Left lobe of liver (tissue), 2 donors: ENCODE measurements around the gene CYB561. TPM values are rescaled to one million over a fixed set of nuclear protein-coding genes. Genes with fewer than 3 reads are reported as not detected.
A peak's percentile ranks its signal among the peaks of the same experiment; 100 is the strongest.

Source experiments
- ATAC-seq: fragments of 200-7000 bp; cut with Tn5 transposase; one replicate; pipeline ENCODE4 v1.9.1; 2020; ENCODE audit warnings: mild to moderate bottlenecking, moderate library complexity
- DNase-seq: peaks from one replicate; pipeline ENCODE4 v3.0.0-alpha.2; 2020; ENCODE audit warnings: low spot score
- total RNA-seq: library from RNA; stranded (reverse); gene quantifications from one replicate; pipeline ENCODE4 v1.2.1, GENCODE V29; 2021
- donor health status: DM: no; HTN: no; CAD: no; lungs with moderate emphysema.
- donor health status: DM: no; HTN: yes; CAD: no.

The CYB561 gene
- 22.4 TPM for total RNA-seq

DNA sequence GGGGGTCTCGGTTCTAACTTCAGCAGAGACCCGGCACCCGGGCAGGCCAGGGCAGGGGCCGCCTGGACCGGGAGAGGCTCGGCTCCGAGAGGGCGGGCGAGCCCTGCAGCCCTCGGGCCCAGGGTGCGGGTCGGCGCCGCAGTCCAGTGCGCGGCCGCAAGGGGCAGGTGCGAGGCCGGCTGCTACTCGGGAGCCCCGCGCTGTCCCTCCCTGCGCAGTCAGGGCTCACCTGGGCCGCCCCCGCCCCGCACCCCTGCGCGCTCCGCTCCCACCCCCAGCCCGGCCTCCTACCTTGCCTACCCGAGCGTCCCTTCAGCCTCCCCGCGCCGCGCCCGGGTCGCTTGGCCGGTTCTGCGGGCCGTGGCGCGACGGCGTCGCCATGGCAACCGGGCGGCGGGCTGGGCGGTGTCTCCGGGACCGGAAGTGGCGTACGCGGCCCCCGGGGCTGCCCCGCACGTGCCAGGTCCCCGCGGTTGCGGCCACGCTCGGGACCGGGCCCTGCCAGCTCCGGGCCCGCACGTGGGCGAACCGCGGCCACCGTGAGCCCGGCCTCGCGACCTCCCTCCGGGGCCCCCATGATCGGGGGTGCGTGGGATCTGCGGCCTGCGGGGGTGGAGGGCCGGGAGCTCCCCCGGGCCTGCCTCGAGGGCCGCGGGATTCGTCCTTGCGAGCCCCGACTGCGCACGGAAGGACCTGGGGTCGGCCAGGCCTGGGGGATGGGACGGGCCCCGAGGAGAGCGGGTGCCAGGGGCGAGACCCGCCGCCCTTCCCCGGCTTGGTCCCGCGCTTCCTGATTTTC lies at the start of gene CYB561:
Gene CYB561 (minus strand): TSS at position 353 of the 799 bp plus-strand sequence. CDS start 8,759 bp downstream, outside the sequence.
- ATAC-seq: peak; percentile 88

DNA sequence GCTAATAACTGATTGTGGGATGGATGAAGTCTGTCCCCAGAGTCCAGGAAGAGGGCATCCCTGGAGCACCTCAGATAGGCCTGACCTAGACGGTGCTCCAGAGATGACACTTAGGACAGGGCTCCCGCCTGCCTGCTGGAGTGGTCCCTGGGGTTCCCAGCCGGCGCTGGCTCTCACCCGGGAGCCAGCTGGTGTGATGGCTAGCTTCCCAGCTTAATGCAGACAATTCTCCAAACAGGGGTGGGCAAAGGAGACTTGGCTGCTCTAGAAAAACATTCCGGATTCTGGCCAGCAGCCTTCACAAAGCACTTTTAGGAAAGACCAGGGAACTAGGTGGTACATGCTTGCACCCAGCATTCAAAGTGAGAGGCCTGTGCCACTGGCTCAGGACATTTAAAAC lies 49.4 kb upstream of the CYB561 start:
- DNase-seq: no peak
- no peak for ATAC-seq

More for the DNA sequence above, at the start of gene CYB561:
- peak; percentile 83 for DNase-seq

DNA sequence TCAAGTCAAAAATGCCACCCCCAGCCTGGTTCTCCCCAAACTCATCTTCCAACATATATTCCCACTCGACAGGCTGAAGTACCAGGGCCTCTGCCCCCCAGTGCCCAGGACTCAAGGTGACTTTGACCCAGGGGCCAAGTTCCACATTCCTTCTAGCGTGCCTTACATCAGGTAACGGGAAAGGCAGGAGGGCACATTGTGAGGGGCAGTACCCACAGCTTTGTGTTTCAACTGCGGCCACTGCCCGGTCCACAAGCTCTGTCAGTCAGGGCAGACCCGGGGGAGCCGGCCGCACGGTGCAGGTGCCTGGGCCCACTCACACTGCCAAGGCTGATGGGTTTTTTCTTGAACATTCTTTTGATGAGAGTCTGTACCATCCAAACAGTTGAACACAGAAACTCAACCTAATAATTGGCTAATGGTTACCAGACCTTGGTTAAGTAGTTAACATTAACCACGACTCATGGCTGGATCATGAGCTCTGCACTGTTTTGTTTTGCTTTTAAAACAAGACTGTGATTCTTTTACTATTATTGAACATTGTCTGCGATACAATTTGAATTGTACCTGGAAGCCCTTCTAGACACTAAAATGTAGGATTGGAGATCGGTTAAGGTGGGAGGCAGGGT lies 48.3 kb upstream of the CYB561 start:
- ATAC-seq: no peak
- DNase-seq: no peak

- ATAC-seq: no peak
- no peak for DNase-seq
These were observed 47.3 kb upstream of the CYB561 start for GRCh38 chr17:63493411-63493810.

DNA sequence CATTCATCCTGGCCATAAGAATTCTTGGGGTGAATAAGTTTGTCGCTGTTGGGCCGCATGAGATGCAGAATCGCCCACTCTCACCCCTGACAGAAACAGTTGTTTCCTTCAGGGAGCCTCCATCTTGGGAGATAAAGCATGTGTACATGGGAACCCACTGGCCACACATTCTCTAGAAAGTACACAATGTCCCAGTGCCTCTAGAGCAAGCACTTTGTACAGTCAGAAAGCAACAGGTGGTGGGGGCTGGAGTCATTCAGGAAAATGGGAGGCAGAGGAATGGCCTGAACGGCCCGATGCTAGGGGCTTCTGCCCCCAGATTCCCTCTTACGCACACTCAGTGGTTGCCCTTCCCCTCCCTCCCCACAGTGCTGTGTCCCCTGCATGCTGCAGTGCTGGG lies 46.8 kb upstream of the CYB561 start:
- no peak for ATAC-seq
- no peak for DNase-seq

GRCh38 chr17:63491977-63492618 lies 46.0 kb upstream of the CYB561 start:
- DNase-seq: no peak
- ATAC-seq: no peak

- ATAC-seq (no peak), DNase-seq (no peak)
These were observed 45.3 kb upstream of the CYB561 start for GRCh38 chr17:63491413-63491812.

- DNase-seq (no peak), ATAC-seq (no peak)
These were observed 44.8 kb upstream of the CYB561 start for GRCh38 chr17:63490858-63491400.

DNA sequence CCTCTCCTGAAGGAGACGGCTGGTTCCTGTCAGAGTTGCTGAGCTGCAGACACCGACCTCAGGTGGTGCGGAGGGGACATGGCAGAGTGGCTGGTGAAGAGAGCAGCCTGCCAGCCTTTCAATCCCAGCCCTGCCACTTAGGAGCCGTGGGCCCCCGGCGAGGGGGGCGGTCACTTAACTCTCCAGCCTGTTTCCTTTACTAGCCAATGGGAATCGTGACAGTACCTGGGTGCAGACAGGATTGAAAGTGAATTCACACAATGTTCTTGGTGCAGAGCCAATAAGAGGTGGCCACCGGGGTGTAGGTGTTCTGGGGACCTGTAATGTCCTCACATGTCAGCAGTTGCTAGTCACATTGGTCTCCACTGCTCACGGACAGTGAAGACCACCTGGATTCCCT lies 44.2 kb upstream of the CYB561 start:
- no peak for ATAC-seq

DNA sequence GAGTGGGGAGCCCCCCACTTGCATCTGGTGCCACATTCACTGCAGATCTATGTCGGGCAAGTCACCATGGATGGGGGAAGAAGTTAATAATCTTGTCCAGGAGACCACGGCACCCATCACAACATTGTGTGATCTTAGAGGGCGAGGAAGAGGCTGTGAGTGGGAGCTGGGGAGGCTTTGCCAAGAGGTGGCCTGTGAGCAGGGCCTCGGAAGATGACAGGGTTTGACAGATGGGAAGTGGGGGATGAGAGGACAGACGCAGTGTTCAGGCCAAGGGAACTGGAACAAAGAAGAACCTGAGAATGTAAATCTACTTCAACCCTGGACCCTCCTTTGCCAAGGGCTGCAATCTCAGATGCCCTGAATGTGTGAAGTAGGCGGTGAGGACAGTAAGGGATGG lies 43.2 kb upstream of the CYB561 start:
- DNase-seq (no peak), ATAC-seq (no peak)

More for the DNA sequence above, 44.2 kb upstream of the CYB561 start:
- DNase-seq: no peak

DNA sequence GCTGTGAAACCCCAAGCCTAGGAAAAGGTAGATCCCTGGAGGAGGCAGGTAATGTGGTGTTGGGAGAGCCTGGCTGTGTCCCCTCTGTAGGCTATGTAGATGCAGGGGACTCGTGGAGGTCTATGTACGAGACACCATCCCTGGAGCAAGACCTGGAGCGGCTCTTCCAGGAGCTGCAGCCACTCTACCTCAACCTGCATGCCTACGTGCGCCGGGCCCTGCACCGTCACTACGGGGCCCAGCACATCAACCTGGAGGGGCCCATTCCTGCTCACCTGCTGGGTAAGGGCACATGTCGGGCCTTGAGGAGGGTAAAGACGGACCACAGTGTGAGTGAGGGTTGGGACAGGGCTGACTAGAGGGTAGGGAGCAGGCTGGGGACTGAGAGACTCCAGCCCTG lies 42.7 kb upstream of the CYB561 start:
- ATAC-seq (no peak), DNase-seq (no peak)

GRCh38 chr17:63487014-63487339 lies 40.9 kb upstream of the CYB561 start:
- DNase-seq (no peak), ATAC-seq (no peak)

GRCh38 chr17:63486317-63487013 lies 40.4 kb upstream of the CYB561 start:
- no peak for ATAC-seq
- DNase-seq: no peak

- ATAC-seq (no peak), DNase-seq (no peak)
These were observed 37.8 kb upstream of the CYB561 start for GRCh38 chr17:63483655-63484575.

GRCh38 chr17:63483038-63483437 lies 36.9 kb upstream of the CYB561 start:
- DNase-seq (no peak), ATAC-seq (no peak)

- no peak for ATAC-seq
- no peak for DNase-seq
These were observed 36.4 kb upstream of the CYB561 start for GRCh38 chr17:63482509-63482908.

DNA sequence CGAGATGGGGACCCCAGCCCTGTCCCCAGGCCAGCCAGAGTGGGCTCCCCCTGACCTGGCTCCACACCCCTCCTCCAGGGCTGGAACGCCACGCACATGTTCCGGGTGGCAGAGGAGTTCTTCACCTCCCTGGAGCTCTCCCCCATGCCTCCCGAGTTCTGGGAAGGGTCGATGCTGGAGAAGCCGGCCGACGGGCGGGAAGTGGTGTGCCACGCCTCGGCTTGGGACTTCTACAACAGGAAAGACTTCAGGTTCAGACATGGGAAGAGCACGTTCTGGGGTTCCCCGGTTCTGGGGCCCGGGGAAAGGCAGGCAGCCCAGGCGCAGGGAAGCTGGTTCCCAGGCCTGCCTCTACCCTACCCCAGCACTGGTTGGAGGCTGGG lies 35.4 kb upstream of the CYB561 start:
- no peak for DNase-seq
- no peak for ATAC-seq

DNA sequence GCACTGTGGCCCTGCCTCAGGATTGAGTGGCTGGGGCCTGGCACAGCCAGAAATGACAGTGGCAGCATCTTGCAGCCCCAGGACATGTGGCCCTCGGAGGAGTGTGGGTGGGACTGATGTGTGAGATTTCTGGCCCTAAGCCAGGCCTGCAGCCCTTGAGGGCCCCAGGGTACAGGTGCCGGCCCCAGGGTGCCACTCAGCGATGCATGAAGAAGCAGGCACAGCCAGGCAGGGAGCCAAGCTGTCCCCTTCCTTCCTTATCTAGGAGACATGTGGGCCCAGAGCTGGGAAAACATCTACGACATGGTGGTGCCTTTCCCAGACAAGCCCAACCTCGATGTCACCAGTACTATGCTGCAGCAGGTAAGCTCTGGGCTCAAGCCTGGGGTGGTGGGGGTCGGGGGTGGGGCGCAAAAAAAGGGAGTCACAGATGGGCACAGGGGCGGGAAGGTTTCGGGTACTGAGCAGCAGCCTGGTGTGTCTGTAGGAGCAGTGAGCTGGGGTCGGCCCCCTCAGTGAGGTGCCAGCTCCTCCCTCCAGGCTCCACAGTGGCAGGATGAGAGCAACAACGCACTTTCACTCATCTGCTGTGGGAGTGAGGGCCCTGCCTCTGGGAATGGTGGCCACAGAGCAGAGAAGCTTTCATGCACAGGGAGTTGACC lies 34.9 kb upstream of the CYB561 start:
- DNase-seq: no peak
- no peak for ATAC-seq

GRCh38 chr17:63480192-63480784 lies 34.2 kb upstream of the CYB561 start:
- no peak for DNase-seq
- no peak for ATAC-seq
